ENCODE data around the gene MAPK7. TPM values are rescaled to one million over a fixed set of nuclear protein-coding genes. Genes with fewer than 3 reads are reported as not detected.

MAPK7 gene
- total RNA-seq, 1 donor from 2014 or later, result 30.8 TPM

- H3K36me3 ChIP-seq (ENCODE audit: control insufficient read depth, insufficient read depth, low read length), result peaks cover 6% of the 10 kb centered on the region
Measured at GRCh38 chr17:19381361-19381740, 3.1 kb downstream of the MAPK7 start.

GRCh38 chr17:19381741-19382444, 3.6 kb downstream of the MAPK7 start:
- Histone ChIP-seq H3K36me3 (ENCODE audit: control insufficient read depth, insufficient read depth, low read length) (peaks cover 6% of the 10 kb centered on the region), H3K27me3 (ENCODE audit: control insufficient read depth, insufficient read depth, low read length) (no peaks in the 10 kb centered on the region), H3K4me3 (ENCODE audit: low read depth, low read length) (no peak overlapping the region)
- no peak for DNase-seq (ENCODE audit: low read depth)
- no peak for TF ChIP-seq CTCF (IDR thresholded peaks at IDR 0.05; ENCODE audit: insufficient read depth, low read length, poor library complexity, severe bottlenecking)

More at GRCh38 chr17:19381361-19381740, 3.1 kb downstream of the MAPK7 start:
- no peak overlapping the region for H3K4me3 ChIP-seq (ENCODE audit: low read depth, low read length)
- no peak for TF ChIP-seq CTCF (IDR thresholded peaks at IDR 0.05; ENCODE audit: insufficient read depth, low read length, poor library complexity, severe bottlenecking)
- no peak for DNase-seq (ENCODE audit: low read depth)
- H3K27me3 ChIP-seq (ENCODE audit: control insufficient read depth, insufficient read depth, low read length), result no peaks in the 10 kb centered on the region

- peaks cover 6% of the 10 kb centered on the region for H3K36me3 ChIP-seq (ENCODE audit: control insufficient read depth, insufficient read depth, low read length)
- DNase-seq (ENCODE audit: low read depth), result no peak
Measured at GRCh38 chr17:19382531-19383444, 4.5 kb downstream of the MAPK7 start.

GRCh38 chr17:19383681-19384470, 5.6 kb downstream of the MAPK7 start:
- no peak for TF ChIP-seq CTCF (IDR thresholded peaks at IDR 0.05; ENCODE audit: insufficient read depth, low read length, poor library complexity, severe bottlenecking)
- Histone ChIP-seq H3K27me3 (ENCODE audit: control insufficient read depth, insufficient read depth, low read length) (no peaks in the 10 kb centered on the region), H3K36me3 (ENCODE audit: control insufficient read depth, insufficient read depth, low read length) (peaks cover 6% of the 10 kb centered on the region), H3K4me3 (ENCODE audit: low read depth, low read length) (no peak overlapping the region)
- DNase-seq (ENCODE audit: low read depth), result no peak

More at GRCh38 chr17:19382531-19383444, 4.5 kb downstream of the MAPK7 start:
- Histone ChIP-seq H3K27me3 (ENCODE audit: control insufficient read depth, insufficient read depth, low read length) (no peaks in the 10 kb centered on the region), H3K4me3 (ENCODE audit: low read depth, low read length) (no peak overlapping the region)
- TF ChIP-seq CTCF (IDR thresholded peaks at IDR 0.05; ENCODE audit: insufficient read depth, low read length, poor library complexity, severe bottlenecking), result no peak

- Histone ChIP-seq H3K27me3 (ENCODE audit: control insufficient read depth, insufficient read depth, low read length) (no peaks in the 10 kb centered on the region), H3K4me3 (ENCODE audit: low read depth, low read length) (no peak overlapping the region), H3K36me3 (ENCODE audit: control insufficient read depth, insufficient read depth, low read length) (peaks cover 6% of the 10 kb centered on the region)
- DNase-seq (ENCODE audit: low read depth), result no peak
- no peak for TF ChIP-seq CTCF (IDR thresholded peaks at IDR 0.05; ENCODE audit: insufficient read depth, low read length, poor library complexity, severe bottlenecking)
Measured at GRCh38 chr17:19384723-19385391, 6.6 kb downstream of the MAPK7 start.
